ENCODE data around the gene IL10RB.

IL10RB gene

DNA sequence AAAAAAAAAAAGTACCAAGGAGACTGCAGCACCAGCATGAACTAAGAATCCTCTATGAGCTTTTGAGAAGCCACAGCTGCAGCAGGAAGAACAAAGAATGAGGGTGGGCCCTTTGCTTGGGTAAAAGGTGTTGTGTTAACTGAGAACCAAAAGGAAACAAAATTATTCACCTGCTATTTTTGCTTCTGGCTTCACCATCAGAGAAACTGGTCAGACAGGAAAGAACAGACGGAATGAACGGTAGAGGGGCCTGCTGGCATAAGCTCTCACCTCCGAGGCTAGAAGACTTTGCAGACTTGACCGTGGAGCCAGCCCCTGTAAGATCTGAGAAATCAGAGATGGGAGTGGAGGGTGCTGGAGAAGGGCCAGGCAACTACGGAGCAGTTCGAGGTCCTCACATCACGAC, 27.6 kb downstream of the IL10RB start:
- H3K27ac ChIP-seq = peak overlapping the region; percentile 53; the same call in 1 of the 2 replicates
- TF ChIP-seq, protein P1, sequence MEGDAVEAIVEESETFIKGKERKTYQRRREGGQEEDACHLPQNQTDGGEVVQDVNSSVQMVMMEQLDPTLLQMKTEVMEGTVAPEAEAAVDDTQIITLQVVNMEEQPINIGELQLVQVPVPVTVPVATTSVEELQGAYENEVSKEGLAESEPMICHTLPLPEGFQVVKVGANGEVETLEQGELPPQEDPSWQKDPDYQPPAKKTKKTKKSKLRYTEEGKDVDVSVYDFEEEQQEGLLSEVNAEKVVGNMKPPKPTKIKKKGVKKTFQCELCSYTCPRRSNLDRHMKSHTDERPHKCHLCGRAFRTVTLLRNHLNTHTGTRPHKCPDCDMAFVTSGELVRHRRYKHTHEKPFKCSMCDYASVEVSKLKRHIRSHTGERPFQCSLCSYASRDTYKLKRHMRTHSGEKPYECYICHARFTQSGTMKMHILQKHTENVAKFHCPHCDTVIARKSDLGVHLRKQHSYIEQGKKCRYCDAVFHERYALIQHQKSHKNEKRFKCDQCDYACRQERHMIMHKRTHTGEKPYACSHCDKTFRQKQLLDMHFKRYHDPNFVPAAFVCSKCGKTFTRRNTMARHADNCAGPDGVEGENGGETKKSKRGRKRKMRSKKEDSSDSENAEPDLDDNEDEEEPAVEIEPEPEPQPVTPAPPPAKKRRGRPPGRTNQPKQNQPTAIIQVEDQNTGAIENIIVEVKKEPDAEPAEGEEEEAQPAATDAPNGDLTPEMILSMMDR (conservative IDR thresholded peaks at IDR 0.05) = no peak

- TF ChIP-seq, protein P1 (conservative IDR thresholded peaks at IDR 0.05) = no peak
- no peak overlapping the region for H3K27ac ChIP-seq
Observed at GRCh38 chr21:33296156-33296555, 30.0 kb downstream of the IL10RB start.

GRCh38 chr21:33299181-33299752, 33.1 kb downstream of the IL10RB start:
- H3K27ac ChIP-seq = peak overlapping the region; percentile 98
- TF ChIP-seq, protein P1 (conservative IDR thresholded peaks at IDR 0.05) = no peak

- TF ChIP-seq, protein P1 (conservative IDR thresholded peaks at IDR 0.05) = no peak
- peak overlapping the region; percentile 98 for H3K27ac ChIP-seq
Observed at GRCh38 chr21:33300701-33301631, 34.8 kb downstream of the IL10RB start.

DNA sequence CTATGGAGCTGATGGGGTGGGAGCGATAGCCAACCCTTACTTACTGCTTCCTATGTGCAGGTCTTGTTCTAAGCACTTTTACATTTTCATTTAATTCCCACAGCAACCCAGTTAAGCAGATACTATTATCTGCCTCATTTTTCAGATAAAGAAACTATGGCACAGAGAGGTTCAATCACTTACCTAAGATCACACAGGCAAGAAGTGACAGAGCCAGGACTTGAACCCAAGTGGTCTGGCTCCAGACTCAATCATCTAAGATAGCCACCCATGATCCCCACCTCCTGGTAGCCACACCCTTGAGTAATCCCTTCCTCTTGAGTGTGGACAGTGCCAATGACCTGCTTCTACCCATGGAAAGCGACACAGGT, 35.5 kb downstream of the IL10RB start:
- H3K27ac ChIP-seq = peak overlapping the region; percentile 98
- TF ChIP-seq, protein P1 (conservative IDR thresholded peaks at IDR 0.05) = no peak

- TF ChIP-seq, protein P1 (conservative IDR thresholded peaks at IDR 0.05) = no peak
- peak overlapping the region; percentile 98 for H3K27ac ChIP-seq
Observed at GRCh38 chr21:33302055-33302454, 35.9 kb downstream of the IL10RB start.

GRCh38 chr21:33302796-33303195, 36.6 kb downstream of the IL10RB start:
- TF ChIP-seq, protein P1 (conservative IDR thresholded peaks at IDR 0.05) = no peak
- H3K27ac ChIP-seq = peak overlapping the region; percentile 98

Measured in VCaP (cell line).